ENCODE data around the gene TRMT1L. TPM values are rescaled to one million over a fixed set of nuclear protein-coding genes. Genes with fewer than 3 reads are reported as not detected.

TRMT1L gene
- total RNA-seq, 1 experiment from 2014 or later, result 26.1 TPM

- Histone ChIP-seq H3K9ac (ENCODE audit: low read length) (no peak overlapping the region), H3K4me2 (ENCODE audit: low read depth, low read length, poor library complexity, severe bottlenecking) (no peak overlapping the region), H3K27ac (ENCODE audit: low read length) (no peak overlapping the region), H3K79me2 (ENCODE audit: low read length) (no peaks in the 10 kb centered on the region), H3K27me3 (ENCODE audit: low read length) (no peaks in the 10 kb centered on the region), H4K20me1 (ENCODE audit: insufficient read depth, low read depth, low read length) (no peaks in the 10 kb centered on the region), H2AFZ (ENCODE audit: low read length) (no peak overlapping the region), H3K9me2 (replicated peaks; ENCODE audit: insufficient read depth, low read length) (no peaks in the 10 kb centered on the region), H3K4me1 (ENCODE audit: low read length) (no peaks in the 10 kb centered on the region), H3K36me3 (ENCODE audit: insufficient read depth, low read length) (peaks cover 19% of the 10 kb centered on the region), H3K9me3 (ENCODE audit: low read length) (peaks cover 5% of the 10 kb centered on the region; the same call in 1 of the 2 replicates), H3K4me3 (ENCODE audit: low read length) (no peak overlapping the region)
- peak; percentile 57 for DNase-seq
These were observed 48.4 kb downstream of the TRMT1L start for GRCh38 chr1:185108321-185108720.

- DNase-seq, result no peak
- Histone ChIP-seq H3K36me3 (ENCODE audit: insufficient read depth, low read length) (peaks cover 37% of the 10 kb centered on the region), H3K9me3 (ENCODE audit: low read length) (peaks cover 5% of the 10 kb centered on the region; the same call in 1 of the 2 replicates), H3K9ac (ENCODE audit: low read length) (no peak overlapping the region), H3K4me2 (ENCODE audit: low read depth, low read length, poor library complexity, severe bottlenecking) (no peak overlapping the region), H3K4me1 (ENCODE audit: low read length) (no peaks in the 10 kb centered on the region), H2AFZ (ENCODE audit: low read length) (no peak overlapping the region), H3K4me3 (ENCODE audit: low read length) (no peak overlapping the region), H4K20me1 (ENCODE audit: insufficient read depth, low read depth, low read length) (no peaks in the 10 kb centered on the region), H3K9me2 (replicated peaks; ENCODE audit: insufficient read depth, low read length) (no peaks in the 10 kb centered on the region), H3K27me3 (ENCODE audit: low read length) (no peaks in the 10 kb centered on the region), H3K79me2 (ENCODE audit: low read length) (no peaks in the 10 kb centered on the region), H3K27ac (ENCODE audit: low read length) (no peak overlapping the region)
These were observed 51.6 kb downstream of the TRMT1L start for GRCh38 chr1:185105121-185105520.

GRCh38 chr1:185104083-185104482 lies 52.7 kb downstream of the TRMT1L start:
- no peaks in the 10 kb centered on the region for H3K79me2 ChIP-seq (ENCODE audit: low read length)
- no peaks in the 10 kb centered on the region for H3K4me1 ChIP-seq (ENCODE audit: low read length)
- no peak overlapping the region for H3K27ac ChIP-seq (ENCODE audit: low read length)
- no peak overlapping the region for H3K4me2 ChIP-seq (ENCODE audit: low read depth, low read length, poor library complexity, severe bottlenecking)
- peaks cover 45% of the 10 kb centered on the region for H3K36me3 ChIP-seq (ENCODE audit: insufficient read depth, low read length)
- no peak overlapping the region for H2AFZ ChIP-seq (ENCODE audit: low read length)
- H3K4me3 ChIP-seq (ENCODE audit: low read length), result no peak overlapping the region
- H4K20me1 ChIP-seq (ENCODE audit: insufficient read depth, low read depth, low read length), result no peaks in the 10 kb centered on the region
- no peaks in the 10 kb centered on the region for H3K9me2 ChIP-seq (replicated peaks; ENCODE audit: insufficient read depth, low read length)
- H3K9ac ChIP-seq (ENCODE audit: low read length), result no peak overlapping the region
- no peaks in the 10 kb centered on the region for H3K27me3 ChIP-seq (ENCODE audit: low read length)
- H3K9me3 ChIP-seq (ENCODE audit: low read length), result peaks cover 5% of the 10 kb centered on the region; the same call in 1 of the 2 replicates
- DNase-seq, result no peak

GRCh38 chr1:185096531-185096930 lies 60.2 kb downstream of the TRMT1L start:
- Histone ChIP-seq H3K36me3 (ENCODE audit: insufficient read depth, low read length) (peaks cover 31% of the 10 kb centered on the region; the same call in 1 of the 2 replicates), H3K27ac (ENCODE audit: low read length) (no peak overlapping the region)
- no peak for DNase-seq

GRCh38 chr1:185094761-185095160 lies 62.0 kb downstream of the TRMT1L start:
- H3K79me2 ChIP-seq (ENCODE audit: low read length), result peaks cover 19% of the 10 kb centered on the region; the same call in 1 of the 2 replicates
- H3K27ac ChIP-seq (ENCODE audit: low read length), result no peak overlapping the region
- H3K27me3 ChIP-seq (ENCODE audit: low read length), result no peaks in the 10 kb centered on the region
- no peaks in the 10 kb centered on the region for H3K9me2 ChIP-seq (replicated peaks; ENCODE audit: insufficient read depth, low read length)
- no peak overlapping the region for H3K4me2 ChIP-seq (ENCODE audit: low read depth, low read length, poor library complexity, severe bottlenecking)
- H3K4me3 ChIP-seq (ENCODE audit: low read length), result no peak overlapping the region
- DNase-seq, result no peak
- H3K9ac ChIP-seq (ENCODE audit: low read length), result no peak overlapping the region
- peaks cover 19% of the 10 kb centered on the region; the same call in 1 of the 2 replicates for H3K36me3 ChIP-seq (ENCODE audit: insufficient read depth, low read length)
- H2AFZ ChIP-seq (ENCODE audit: low read length), result no peak overlapping the region
- no peaks in the 10 kb centered on the region for H3K4me1 ChIP-seq (ENCODE audit: low read length)
- H4K20me1 ChIP-seq (ENCODE audit: insufficient read depth, low read depth, low read length), result no peaks in the 10 kb centered on the region
- H3K9me3 ChIP-seq (ENCODE audit: low read length), result no peaks in the 10 kb centered on the region

More at GRCh38 chr1:185096531-185096930, 60.2 kb downstream of the TRMT1L start:
- Histone ChIP-seq H2AFZ (ENCODE audit: low read length) (no peak overlapping the region), H3K9me3 (ENCODE audit: low read length) (no peaks in the 10 kb centered on the region), H3K4me1 (ENCODE audit: low read length) (no peaks in the 10 kb centered on the region), H3K9ac (ENCODE audit: low read length) (no peak overlapping the region), H3K79me2 (ENCODE audit: low read length) (peaks cover 19% of the 10 kb centered on the region; the same call in 1 of the 2 replicates), H3K27me3 (ENCODE audit: low read length) (no peaks in the 10 kb centered on the region), H3K9me2 (replicated peaks; ENCODE audit: insufficient read depth, low read length) (no peaks in the 10 kb centered on the region), H3K4me3 (ENCODE audit: low read length) (no peak overlapping the region), H4K20me1 (ENCODE audit: insufficient read depth, low read depth, low read length) (no peaks in the 10 kb centered on the region), H3K4me2 (ENCODE audit: low read depth, low read length, poor library complexity, severe bottlenecking) (no peak overlapping the region)

- Histone ChIP-seq H3K9ac (ENCODE audit: low read length) (no peak overlapping the region), H3K79me2 (ENCODE audit: low read length) (peaks cover 36% of the 10 kb centered on the region), H3K27me3 (ENCODE audit: low read length) (no peaks in the 10 kb centered on the region), H3K4me3 (ENCODE audit: low read length) (no peak overlapping the region), H3K4me2 (ENCODE audit: low read depth, low read length, poor library complexity, severe bottlenecking) (no peak overlapping the region), H3K4me1 (ENCODE audit: low read length) (no peaks in the 10 kb centered on the region), H3K27ac (ENCODE audit: low read length) (no peak overlapping the region), H3K9me2 (replicated peaks; ENCODE audit: insufficient read depth, low read length) (no peaks in the 10 kb centered on the region), H4K20me1 (ENCODE audit: insufficient read depth, low read depth, low read length) (no peaks in the 10 kb centered on the region), H3K9me3 (ENCODE audit: low read length) (no peaks in the 10 kb centered on the region), H2AFZ (ENCODE audit: low read length) (no peak overlapping the region), H3K36me3 (ENCODE audit: insufficient read depth, low read length) (peaks cover 12% of the 10 kb centered on the region; the same call in 1 of the 2 replicates)
- DNase-seq, result no peak
These were observed 65.3 kb downstream of the TRMT1L start for GRCh38 chr1:185091480-185091879.

GRCh38 chr1:185087746-185088145 lies 69.0 kb downstream of the TRMT1L start:
- Histone ChIP-seq H3K9me3 (ENCODE audit: low read length) (no peaks in the 10 kb centered on the region), H3K79me2 (ENCODE audit: low read length) (peaks cover 57% of the 10 kb centered on the region), H3K4me1 (ENCODE audit: low read length) (no peaks in the 10 kb centered on the region), H3K27me3 (ENCODE audit: low read length) (no peaks in the 10 kb centered on the region), H3K4me3 (ENCODE audit: low read length) (no peak overlapping the region), H3K9me2 (replicated peaks; ENCODE audit: insufficient read depth, low read length) (no peaks in the 10 kb centered on the region), H3K4me2 (ENCODE audit: low read depth, low read length, poor library complexity, severe bottlenecking) (no peak overlapping the region), H3K27ac (ENCODE audit: low read length) (no peak overlapping the region), H3K36me3 (ENCODE audit: insufficient read depth, low read length) (peaks cover 8% of the 10 kb centered on the region; the same call in 1 of the 2 replicates), H2AFZ (ENCODE audit: low read length) (no peak overlapping the region), H3K9ac (ENCODE audit: low read length) (no peak overlapping the region), H4K20me1 (ENCODE audit: insufficient read depth, low read depth, low read length) (no peaks in the 10 kb centered on the region)
- DNase-seq, result no peak

GRCh38 chr1:185087101-185087500 lies 69.7 kb downstream of the TRMT1L start:
- Histone ChIP-seq H3K27me3 (ENCODE audit: low read length) (no peaks in the 10 kb centered on the region), H3K9me3 (ENCODE audit: low read length) (no peaks in the 10 kb centered on the region), H3K9me2 (replicated peaks; ENCODE audit: insufficient read depth, low read length) (no peaks in the 10 kb centered on the region), H3K79me2 (ENCODE audit: low read length) (peaks cover 63% of the 10 kb centered on the region), H3K36me3 (ENCODE audit: insufficient read depth, low read length) (peaks cover 8% of the 10 kb centered on the region; the same call in 1 of the 2 replicates), H3K4me3 (ENCODE audit: low read length) (no peak overlapping the region), H4K20me1 (ENCODE audit: insufficient read depth, low read depth, low read length) (no peaks in the 10 kb centered on the region), H3K4me1 (ENCODE audit: low read length) (no peaks in the 10 kb centered on the region), H3K4me2 (ENCODE audit: low read depth, low read length, poor library complexity, severe bottlenecking) (no peak overlapping the region), H3K9ac (ENCODE audit: low read length) (no peak overlapping the region), H2AFZ (ENCODE audit: low read length) (no peak overlapping the region), H3K27ac (ENCODE audit: low read length) (no peak overlapping the region)
- no peak for DNase-seq
